ENCODE data around the gene RHOC. TPM values are rescaled to one million over a fixed set of nuclear protein-coding genes. Genes with fewer than 3 reads are reported as not detected.
A peak's percentile ranks its signal among the peaks of the same experiment; 100 is the strongest.

RHOC gene
- total and polyA plus RNA-seq, 2 donors: 149 to 300 TPM

DNA sequence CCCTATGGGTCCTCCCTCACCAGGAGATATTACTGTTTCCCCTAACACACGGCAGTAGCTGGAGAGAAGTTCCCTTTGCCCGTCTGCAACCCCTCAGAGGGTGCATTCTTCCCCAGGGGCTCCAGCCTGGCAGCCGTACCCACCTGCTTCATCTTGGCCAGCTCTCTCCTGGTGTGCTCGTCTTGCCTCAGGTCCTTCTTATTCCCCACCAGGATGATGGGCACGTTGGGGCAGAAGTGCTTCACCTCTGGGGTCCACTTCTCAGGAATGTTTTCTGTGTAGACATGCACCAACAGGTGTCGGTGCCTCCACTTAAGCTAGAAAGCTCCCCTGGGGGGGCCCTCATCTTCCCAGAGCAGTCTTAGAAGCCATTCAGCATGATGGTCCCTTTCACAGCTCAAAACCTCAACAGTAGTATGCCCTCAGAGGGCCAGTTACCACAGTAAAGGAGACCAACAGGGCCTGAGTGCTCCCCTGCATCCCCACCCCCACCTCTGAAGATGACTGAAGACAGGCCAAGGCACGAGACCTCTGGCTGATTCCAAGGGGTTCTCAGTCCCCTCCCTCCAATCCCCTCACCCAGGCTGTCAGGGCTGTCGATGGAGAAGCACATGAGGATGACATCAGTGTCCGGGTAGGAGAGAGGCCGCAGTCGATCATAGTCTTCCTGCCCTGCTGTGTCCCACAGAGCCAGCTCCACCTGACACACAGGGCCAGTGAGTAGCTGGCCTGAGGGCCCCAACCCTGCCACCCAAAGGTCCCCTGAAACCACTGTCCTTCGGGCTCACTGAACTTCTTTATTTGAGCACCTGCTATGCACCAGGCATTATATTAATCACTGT lies 4.3 kb downstream of the RHOC start:
- WGBS: 72% methylated on average over 12 of the region's 12 CpGs
- DNase-seq (ENCODE audit: extremely low spot score): no peak
- Histone ChIP-seq H3K36me3 (ENCODE audit: insufficient read depth) (no peaks in the 10 kb centered on the region), H3K4me1 (ENCODE audit: insufficient read depth) (peaks cover 1% of the 10 kb centered on the region), H3K4me3 (ENCODE audit: low read depth, low read length) (no peak overlapping the region), H3K27ac (ENCODE audit: low read depth) (no peak overlapping the region)

DNA sequence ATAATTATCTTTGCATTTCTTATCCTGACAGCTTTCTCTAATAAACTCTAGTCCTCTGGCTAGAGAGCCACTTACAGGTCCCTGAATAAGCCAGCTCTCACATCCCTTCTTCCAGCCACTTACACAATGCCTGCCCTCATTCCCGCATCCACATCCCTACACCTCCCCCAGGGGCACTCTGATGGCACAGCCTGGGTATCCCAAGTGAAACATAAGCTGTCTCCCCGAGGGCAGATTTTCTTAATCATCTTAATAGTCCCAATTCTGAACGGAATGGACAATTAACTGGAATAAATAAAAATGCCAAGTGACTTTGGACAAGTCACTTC lies 4.9 kb downstream of the RHOC start:
- H3K27ac ChIP-seq (ENCODE audit: low read depth): no peak overlapping the region
- no peaks in the 10 kb centered on the region for H3K36me3 ChIP-seq (ENCODE audit: insufficient read depth)
- no peak for DNase-seq (ENCODE audit: extremely low spot score)
- H3K4me3 ChIP-seq (ENCODE audit: low read depth, low read length): no peak overlapping the region
- WGBS: 67% methylated on average over 3 of the region's 3 CpGs
- peaks cover 1% of the 10 kb centered on the region for H3K4me1 ChIP-seq (ENCODE audit: insufficient read depth)

DNA sequence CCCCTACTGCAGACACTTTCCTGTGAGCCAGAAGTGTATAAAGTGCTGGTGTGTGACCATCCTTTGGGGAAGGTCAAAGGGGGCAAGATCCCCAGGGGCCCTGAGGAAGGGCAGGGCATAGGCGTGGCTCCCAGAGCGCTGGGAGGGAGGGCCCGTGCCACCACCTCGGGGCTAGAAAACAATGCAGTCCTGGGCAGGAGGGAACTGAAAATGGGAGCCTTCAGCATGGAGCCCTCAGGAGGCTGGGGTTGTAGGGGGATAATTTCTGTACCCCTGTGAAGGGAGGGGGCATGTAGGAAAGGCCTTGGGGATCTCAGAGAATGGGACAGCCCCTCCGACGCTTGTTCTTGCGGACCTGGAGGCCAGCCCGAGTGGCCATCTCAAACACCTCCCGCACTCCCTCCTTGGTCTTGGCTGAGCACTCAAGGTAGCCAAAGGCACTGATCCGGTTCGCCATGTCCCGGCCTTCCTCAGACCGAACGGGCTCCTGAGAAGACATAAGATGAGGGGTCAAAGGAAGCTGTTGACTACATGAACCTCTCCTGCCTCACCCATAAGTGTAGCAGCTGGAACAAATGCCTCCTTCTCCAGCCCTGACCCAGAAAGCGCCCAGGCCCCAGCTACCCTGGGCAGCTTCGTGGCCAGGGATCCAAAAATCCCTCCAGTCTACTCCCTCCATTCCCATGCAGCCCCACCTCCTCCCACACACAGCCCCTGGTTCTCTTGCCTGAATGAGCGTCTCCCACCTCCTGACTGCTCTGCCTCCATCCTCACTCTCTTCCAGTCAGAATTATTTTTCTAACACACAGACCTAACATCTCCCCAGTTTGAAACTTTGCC lies 5.5 kb downstream of the RHOC start:
- Histone ChIP-seq H3K36me3 (ENCODE audit: insufficient read depth) (no peaks in the 10 kb centered on the region), H3K4me1 (ENCODE audit: insufficient read depth) (peaks cover 1% of the 10 kb centered on the region), H3K4me3 (ENCODE audit: low read depth, low read length) (no peak overlapping the region), H3K27ac (ENCODE audit: low read depth) (peak overlapping the region; percentile 93)
- 75% methylated on average over 17 of the region's 17 CpGs for WGBS
- no peak for DNase-seq (ENCODE audit: extremely low spot score)

DNA sequence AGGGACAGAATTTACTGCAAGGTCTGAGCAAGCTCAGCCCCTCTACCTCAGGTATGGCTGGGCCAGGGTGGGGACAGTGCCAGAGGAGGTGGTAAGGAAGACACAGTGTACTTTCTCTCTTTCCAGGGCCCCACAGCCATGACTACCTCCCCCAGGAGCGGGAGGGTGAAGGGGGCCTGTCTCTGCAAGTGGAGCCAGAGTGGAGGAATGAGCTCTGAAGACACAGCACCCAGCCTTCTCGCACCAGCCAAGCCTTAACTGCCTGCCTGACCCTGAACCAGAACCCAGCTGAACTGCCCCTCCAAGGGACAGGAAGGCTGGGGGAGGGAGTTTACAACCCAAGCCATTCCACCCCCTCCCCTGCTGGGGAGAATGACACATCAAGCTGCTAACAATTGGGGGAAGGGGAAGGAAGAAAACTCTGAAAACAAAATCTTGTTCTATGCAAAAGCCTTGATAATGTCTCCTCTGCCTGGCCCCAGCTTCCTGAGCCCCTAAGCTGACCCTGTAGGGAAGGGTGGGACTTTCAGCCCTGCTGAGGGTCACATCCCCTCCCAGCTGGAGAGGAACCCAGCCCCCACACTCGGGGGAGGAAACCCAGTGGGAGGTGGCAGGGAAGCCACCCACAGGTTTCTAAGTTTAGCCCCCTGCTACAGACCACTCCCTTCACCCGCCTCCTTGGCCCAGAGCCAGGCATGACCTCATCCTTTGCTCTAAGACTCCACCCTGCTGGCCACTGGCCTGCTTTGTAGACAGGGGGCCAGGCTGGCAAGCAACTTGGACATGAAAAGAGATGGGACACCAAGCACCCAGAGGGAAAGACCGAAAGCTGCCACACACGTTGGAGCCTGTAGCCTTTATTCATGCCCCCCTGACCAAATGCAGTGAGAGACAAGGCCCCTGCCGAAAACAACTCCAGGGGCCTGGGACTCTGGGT lies 6.4 kb downstream of the RHOC start:
- H3K4me1 ChIP-seq (ENCODE audit: insufficient read depth): peaks cover 1% of the 10 kb centered on the region
- no peaks in the 10 kb centered on the region for H3K36me3 ChIP-seq (ENCODE audit: insufficient read depth)
- H3K27ac ChIP-seq (ENCODE audit: low read depth): peak overlapping the region; percentile 93
- WGBS: 20% methylated on average over 7 of the region's 7 CpGs
- peak; percentile 91 for DNase-seq (ENCODE audit: extremely low spot score)
- H3K4me3 ChIP-seq (ENCODE audit: low read depth, low read length): no peak overlapping the region

DNA sequence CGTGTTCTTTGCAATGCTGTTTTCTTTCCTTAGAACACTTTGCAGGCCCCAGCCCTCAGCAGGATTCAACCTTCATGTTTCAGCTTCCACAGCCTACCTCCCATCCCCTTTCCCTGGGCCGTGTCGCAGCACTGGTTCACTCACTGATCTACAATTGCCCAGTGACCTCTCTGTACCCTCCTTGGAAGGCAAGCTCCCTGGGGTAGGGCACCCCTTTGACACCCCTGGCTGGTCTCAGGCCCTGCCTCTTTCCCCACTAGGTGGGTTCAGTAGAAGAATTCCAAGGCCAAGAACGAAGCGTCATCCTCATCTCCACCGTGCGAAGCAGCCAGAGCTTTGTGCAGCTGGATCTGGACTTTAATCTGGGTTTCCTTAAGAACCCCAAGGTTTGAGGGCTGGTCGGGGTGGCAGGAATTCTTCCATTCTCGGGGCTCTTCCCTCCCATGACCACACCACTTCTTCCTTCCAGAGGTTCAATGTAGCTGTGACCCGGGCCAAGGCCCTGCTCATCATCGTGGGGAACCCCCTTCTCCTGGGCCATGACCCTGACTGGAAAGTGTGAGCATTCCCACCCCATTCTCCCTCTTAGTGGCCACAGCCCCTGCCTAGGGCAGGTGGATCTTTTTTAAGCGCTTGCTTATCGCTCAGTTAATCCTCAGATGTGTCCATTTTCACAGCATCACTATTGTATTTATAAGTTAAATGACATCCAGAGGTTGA lies 7.3 kb downstream of the RHOC start:
- no peak overlapping the region for H3K4me3 ChIP-seq (ENCODE audit: low read depth, low read length)
- 73% methylated on average over 13 of the region's 13 CpGs for WGBS
- H3K4me1 ChIP-seq (ENCODE audit: insufficient read depth): peaks cover 1% of the 10 kb centered on the region
- H3K36me3 ChIP-seq (ENCODE audit: insufficient read depth): peaks cover 4% of the 10 kb centered on the region
- H3K27ac ChIP-seq (ENCODE audit: low read depth): peak overlapping the region; percentile 40
- DNase-seq (ENCODE audit: extremely low spot score): no peak

DNA sequence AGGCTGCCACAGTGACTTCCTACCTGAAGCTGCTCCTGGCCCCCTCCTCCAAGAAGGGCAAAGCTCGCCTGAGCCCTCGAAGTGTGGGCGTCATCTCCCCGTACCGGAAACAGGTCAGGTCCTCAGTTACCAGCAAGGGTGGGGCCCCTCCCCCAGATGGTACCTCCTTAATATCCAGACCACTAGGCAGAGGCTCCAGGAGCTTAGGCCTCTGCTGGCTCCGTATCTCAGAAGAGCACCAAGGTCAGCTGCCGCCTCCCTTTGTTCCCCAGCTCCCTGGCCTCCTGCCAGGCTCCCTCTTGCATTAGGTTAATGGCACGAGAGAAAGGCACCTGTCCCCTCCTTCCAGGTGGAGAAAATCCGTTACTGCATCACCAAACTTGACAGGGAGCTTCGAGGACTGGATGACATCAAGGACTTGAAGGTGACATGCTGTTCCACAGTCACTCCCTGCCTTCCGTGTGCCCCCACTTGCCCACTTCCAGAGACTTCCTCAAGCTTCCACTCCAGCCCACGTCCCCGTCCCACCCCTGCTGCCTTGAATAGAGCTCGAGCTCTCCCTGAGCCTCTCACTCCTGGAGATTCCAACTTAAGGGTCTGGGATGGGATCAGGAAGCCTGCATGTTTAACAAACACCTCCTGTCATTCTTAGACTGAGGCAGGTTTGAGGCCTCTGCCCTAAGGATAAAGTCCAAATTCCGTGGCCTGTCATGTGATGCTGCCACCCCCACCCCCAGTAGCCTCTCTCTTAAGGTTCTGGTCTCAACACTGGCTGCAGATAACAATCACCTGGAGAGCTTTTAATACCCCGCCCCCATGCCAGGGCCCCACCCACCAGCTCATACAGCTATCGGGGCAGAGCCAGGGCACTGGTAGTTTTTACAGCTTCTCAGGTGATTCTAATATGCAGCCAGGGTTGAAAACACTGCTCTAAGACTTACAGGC lies 8.3 kb downstream of the RHOC start:
- WGBS: 70% methylated on average over 17 of the region's 17 CpGs
- peaks cover 1% of the 10 kb centered on the region for H3K4me1 ChIP-seq (ENCODE audit: insufficient read depth)
- peak overlapping the region; percentile 28 for H3K27ac ChIP-seq (ENCODE audit: low read depth)
- peaks cover 4% of the 10 kb centered on the region for H3K36me3 ChIP-seq (ENCODE audit: insufficient read depth)
- DNase-seq (ENCODE audit: extremely low spot score): no peak
- H3K4me3 ChIP-seq (ENCODE audit: low read depth, low read length): no peak overlapping the region

DNA sequence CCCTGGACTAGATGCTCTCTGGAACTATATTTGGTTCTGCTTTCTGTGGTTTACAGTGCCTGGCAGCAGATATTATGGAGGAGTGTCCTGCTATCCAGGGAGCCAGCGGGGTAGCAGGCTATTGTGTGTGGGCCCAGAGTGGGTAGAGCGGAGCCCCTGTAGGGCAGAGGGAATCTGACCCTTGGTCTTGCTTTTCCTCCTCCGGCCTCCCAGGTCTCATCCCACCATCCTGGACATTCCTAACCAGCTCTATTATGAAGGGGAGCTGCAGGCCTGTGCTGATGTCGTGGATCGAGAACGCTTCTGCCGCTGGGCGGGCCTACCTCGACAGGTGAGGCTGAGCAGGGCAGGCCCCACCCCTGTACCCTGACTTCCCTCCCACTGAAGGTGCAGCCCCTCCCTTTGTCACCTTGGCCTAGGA lies 9.1 kb downstream of the RHOC start:
- H3K4me1 ChIP-seq (ENCODE audit: insufficient read depth): peaks cover 1% of the 10 kb centered on the region
- DNase-seq (ENCODE audit: extremely low spot score): no peak
- no peak overlapping the region for H3K4me3 ChIP-seq (ENCODE audit: low read depth, low read length)
- no peak overlapping the region for H3K27ac ChIP-seq (ENCODE audit: low read depth)
- H3K36me3 ChIP-seq (ENCODE audit: insufficient read depth): peaks cover 4% of the 10 kb centered on the region
- 93% methylated on average over 9 of the region's 9 CpGs for WGBS

DNA sequence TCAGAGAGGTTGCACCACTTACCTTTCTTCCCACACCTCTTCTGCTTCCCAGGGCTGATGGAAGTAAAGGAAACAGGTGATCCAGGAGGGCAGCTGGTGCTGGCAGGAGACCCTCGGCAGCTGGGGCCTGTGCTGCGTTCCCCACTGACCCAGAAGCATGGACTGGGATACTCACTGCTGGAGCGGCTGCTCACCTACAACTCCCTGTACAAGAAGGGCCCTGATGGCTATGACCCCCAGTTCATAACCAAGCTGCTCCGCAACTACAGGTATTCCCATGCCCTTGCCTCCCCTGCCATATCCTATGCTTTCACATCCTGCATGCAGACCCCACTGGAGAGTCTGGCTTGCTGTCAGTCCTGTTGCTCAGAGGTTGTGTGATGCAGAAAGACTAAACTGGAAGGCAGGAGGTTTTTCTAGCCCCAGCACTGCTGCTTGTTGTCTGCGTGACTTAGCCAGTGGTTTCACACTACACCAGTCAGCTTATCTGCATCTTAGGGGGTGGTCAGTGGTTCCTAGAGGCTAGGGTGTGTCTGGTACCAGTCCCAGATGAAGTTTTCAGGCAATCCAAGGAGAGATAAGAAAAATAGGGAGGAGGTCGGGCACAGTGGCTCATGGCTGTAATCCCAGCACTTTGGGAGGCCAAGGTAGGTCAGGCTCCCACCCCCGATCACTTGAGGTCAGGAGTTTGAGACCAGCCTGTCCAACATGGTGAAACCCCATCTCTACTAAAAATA lies 10.2 kb downstream of the RHOC start:
- no peak for DNase-seq (ENCODE audit: extremely low spot score)
- Histone ChIP-seq H3K4me3 (ENCODE audit: low read depth, low read length) (no peak overlapping the region), H3K36me3 (ENCODE audit: insufficient read depth) (peaks cover 4% of the 10 kb centered on the region), H3K27ac (ENCODE audit: low read depth) (no peak overlapping the region), H3K4me1 (ENCODE audit: insufficient read depth) (peaks cover 1% of the 10 kb centered on the region)
- WGBS: 90% methylated on average over 7 of the region's 7 CpGs

DNA sequence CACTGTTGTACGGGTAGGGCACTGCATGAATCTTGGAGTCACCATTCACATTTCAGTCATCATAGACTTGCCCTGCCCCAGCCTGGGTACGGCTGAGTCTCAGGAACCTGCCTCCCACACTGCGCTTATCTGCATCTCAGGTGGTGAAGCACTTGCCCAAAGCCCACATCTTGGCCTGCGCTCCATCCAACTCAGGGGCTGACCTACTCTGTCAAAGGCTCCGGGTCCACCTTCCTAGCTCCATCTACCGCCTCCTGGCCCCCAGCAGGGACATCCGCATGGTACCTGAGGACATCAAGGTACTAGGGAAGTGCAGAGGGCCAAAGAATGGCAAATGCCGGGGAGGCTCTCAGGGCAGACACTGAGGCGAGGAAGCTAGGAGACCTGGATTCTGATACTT lies 11.7 kb downstream of the RHOC start:
- 95% methylated on average over 9 of the region's 9 CpGs for WGBS
- no peak for DNase-seq (ENCODE audit: extremely low spot score)
- Histone ChIP-seq H3K4me1 (ENCODE audit: insufficient read depth) (no peaks in the 10 kb centered on the region), H3K27ac (ENCODE audit: low read depth) (no peak overlapping the region), H3K4me3 (ENCODE audit: low read depth, low read length) (no peak overlapping the region), H3K36me3 (ENCODE audit: insufficient read depth) (peaks cover 4% of the 10 kb centered on the region)

DNA sequence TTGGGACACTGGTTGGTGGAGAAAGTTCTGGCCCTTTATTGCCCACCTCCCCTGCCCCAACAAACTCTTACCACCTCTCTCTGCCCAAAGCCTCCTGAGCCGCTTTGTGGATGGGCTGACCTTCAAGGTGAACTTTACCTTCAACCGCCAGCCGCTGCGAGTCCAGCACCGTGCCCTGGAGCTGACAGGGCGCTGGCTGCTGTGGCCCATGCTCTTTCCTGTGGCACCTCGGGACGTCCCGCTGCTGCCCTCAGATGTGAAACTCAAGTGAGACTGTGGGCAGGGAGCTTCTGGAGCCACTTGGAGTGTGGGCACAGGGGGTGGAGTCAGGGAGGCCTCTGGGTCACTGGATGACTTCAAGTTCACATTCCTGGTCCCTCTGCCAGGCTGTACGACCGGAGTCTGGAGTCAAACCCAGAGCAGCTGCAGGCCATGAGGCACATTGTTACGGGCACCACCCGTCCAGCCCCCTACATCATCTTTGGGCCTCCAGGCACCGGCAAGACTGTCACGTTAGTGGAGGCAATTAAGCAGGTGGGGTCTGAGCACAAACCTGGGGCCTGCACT lies 12.5 kb downstream of the RHOC start:
- H3K4me3 ChIP-seq (ENCODE audit: low read depth, low read length): no peak overlapping the region
- peaks cover 4% of the 10 kb centered on the region for H3K36me3 ChIP-seq (ENCODE audit: insufficient read depth)
- no peak overlapping the region for H3K27ac ChIP-seq (ENCODE audit: low read depth)
- DNase-seq (ENCODE audit: extremely low spot score): no peak
- WGBS: 90% methylated on average over 15 of the region's 15 CpGs
- H3K4me1 ChIP-seq (ENCODE audit: insufficient read depth): no peaks in the 10 kb centered on the region

DNA sequence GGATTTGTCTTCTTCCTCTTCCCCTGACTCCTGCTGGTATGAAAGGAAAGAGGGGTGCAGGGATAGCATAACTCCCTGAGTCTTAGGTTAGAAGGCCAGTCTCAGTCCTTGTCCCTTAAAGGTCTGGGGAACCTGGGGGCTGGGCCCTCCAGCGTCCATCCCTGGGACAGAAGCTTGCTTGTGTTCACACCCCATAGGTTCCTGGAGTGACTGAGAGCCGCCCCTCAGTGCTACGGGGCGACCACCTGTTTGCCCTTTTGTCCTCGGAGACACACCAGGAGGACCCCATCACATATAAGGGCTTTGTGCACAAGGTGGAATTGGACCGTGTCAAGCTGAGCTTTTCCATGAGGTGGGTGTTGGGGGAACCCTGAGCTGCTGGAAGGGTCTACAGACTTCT lies 13.1 kb downstream of the RHOC start:
- DNase-seq (ENCODE audit: extremely low spot score): no peak
- Histone ChIP-seq H3K4me3 (ENCODE audit: low read depth, low read length) (no peak overlapping the region), H3K36me3 (ENCODE audit: insufficient read depth) (peaks cover 4% of the 10 kb centered on the region), H3K4me1 (ENCODE audit: insufficient read depth) (no peaks in the 10 kb centered on the region), H3K27ac (ENCODE audit: low read depth) (no peak overlapping the region)
- WGBS: 92% methylated on average over 6 of the region's 6 CpGs
